Adrenal gland (tissue), 5 donors: ENCODE data around the gene GNAL.

Source experiments
- POLR2A ChIP-seq, 2 donors: fragments of 450-650 bp; IDR thresholded peaks; one replicate each; pipeline ENCODE4 v1.6.1; 2017; ENCODE audit warnings: antibody characterized with exemption in 2 of 2, mild to moderate bottlenecking in 2 of 2, moderate library complexity in 1 of 2
- TF ChIP-seq, protein P1 (sequence below), 6 experiments: fragments of 450-650 bp in 4 of 6; fragments of 200-600 bp in 2 of 6; sonication (generic) in 1 of 6; IDR thresholded peaks; 1 replicate in 5 of 6; 2 replicates in 1 of 6; pipeline versions ENCODE4 v1.5.1 to v1.8.0; 2016 to 2021; ENCODE audit warnings: antibody characterized with exemption in 6 of 6, mild to moderate bottlenecking in 2 of 6, moderate library complexity in 1 of 6
- donor health status: DM: no; HTN: no; CAD: no.

DNA sequence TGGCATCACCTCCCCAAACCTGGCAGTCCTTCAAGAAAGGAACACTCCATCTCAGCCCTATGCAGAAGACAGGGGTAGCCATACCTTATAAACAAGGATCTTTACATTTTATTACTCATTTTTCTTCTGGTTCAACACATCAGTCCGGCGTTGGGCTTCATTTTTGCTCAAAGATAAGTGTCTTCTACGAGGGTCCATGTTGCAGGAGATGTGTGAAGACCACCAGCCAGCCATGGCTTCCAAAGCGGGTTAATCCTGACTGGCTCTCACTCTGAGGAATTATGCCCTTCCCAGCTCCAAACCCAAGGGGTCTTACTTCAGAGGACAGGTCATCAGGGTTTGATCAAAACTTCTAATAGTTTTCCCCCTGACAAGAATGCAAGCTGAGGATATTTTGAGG lies 23.9 kb upstream of the GNAL start:
- TF ChIP-seq, protein P1, sequence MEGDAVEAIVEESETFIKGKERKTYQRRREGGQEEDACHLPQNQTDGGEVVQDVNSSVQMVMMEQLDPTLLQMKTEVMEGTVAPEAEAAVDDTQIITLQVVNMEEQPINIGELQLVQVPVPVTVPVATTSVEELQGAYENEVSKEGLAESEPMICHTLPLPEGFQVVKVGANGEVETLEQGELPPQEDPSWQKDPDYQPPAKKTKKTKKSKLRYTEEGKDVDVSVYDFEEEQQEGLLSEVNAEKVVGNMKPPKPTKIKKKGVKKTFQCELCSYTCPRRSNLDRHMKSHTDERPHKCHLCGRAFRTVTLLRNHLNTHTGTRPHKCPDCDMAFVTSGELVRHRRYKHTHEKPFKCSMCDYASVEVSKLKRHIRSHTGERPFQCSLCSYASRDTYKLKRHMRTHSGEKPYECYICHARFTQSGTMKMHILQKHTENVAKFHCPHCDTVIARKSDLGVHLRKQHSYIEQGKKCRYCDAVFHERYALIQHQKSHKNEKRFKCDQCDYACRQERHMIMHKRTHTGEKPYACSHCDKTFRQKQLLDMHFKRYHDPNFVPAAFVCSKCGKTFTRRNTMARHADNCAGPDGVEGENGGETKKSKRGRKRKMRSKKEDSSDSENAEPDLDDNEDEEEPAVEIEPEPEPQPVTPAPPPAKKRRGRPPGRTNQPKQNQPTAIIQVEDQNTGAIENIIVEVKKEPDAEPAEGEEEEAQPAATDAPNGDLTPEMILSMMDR (IDR thresholded peaks at IDR 0.05): no peak
- TF ChIP-seq POLR2A (IDR thresholded peaks at IDR 0.05): no peak
